ENCODE results near the gene IL1RAPL1.

The IL1RAPL1 gene

GRCh38 chrX:28969126-28969525 lies 381.9 kb downstream of the IL1RAPL1 start:
- no peak for DNase-seq (ENCODE audit: low read depth, low spot score)

- peak; percentile 18 for DNase-seq (ENCODE audit: low read depth, low spot score)
Observed at GRCh38 chrX:28979877-28980276, 392.6 kb downstream of the IL1RAPL1 start.

GRCh38 chrX:28981952-28982351 lies 394.7 kb downstream of the IL1RAPL1 start:
- no peak for DNase-seq (ENCODE audit: low read depth, low spot score)

GRCh38 chrX:28988246-28988645 lies 401.0 kb downstream of the IL1RAPL1 start:
- DNase-seq (ENCODE audit: low read depth, low spot score): no peak

GRCh38 chrX:28997706-28998463 lies 410.6 kb downstream of the IL1RAPL1 start:
- DNase-seq (ENCODE audit: low read depth, low spot score): no peak

GRCh38 chrX:28998609-28999135 lies 411.4 kb downstream of the IL1RAPL1 start:
- peak; percentile 39 for DNase-seq (ENCODE audit: low read depth, low spot score)

- DNase-seq (ENCODE audit: low read depth, low spot score): no peak
Observed at GRCh38 chrX:29012867-29013266, 425.6 kb downstream of the IL1RAPL1 start.

- DNase-seq (ENCODE audit: low read depth, low spot score): no peak
Observed at GRCh38 chrX:29023207-29023606, 436.0 kb downstream of the IL1RAPL1 start.

GRCh38 chrX:29024871-29025270 lies 437.6 kb downstream of the IL1RAPL1 start:
- no peak for DNase-seq (ENCODE audit: low read depth, low spot score)

- DNase-seq (ENCODE audit: low read depth, low spot score): peak; percentile 3
Observed at GRCh38 chrX:29039501-29039900, 452.3 kb downstream of the IL1RAPL1 start.

GRCh38 chrX:29040160-29040559 lies 452.9 kb downstream of the IL1RAPL1 start:
- DNase-seq (ENCODE audit: low read depth, low spot score): no peak

GRCh38 chrX:29042341-29042740 lies 455.1 kb downstream of the IL1RAPL1 start:
- DNase-seq (ENCODE audit: low read depth, low spot score): no peak

- DNase-seq (ENCODE audit: low read depth, low spot score): no peak
Observed at GRCh38 chrX:29043746-29044145, 456.5 kb downstream of the IL1RAPL1 start.

GRCh38 chrX:29044423-29045184 lies 457.4 kb downstream of the IL1RAPL1 start:
- peak; percentile 3 for DNase-seq (ENCODE audit: low read depth, low spot score)

- DNase-seq (ENCODE audit: low read depth, low spot score): no peak
Observed at GRCh38 chrX:29065477-29065876, 478.2 kb downstream of the IL1RAPL1 start.

GRCh38 chrX:29066516-29066915 lies 479.3 kb downstream of the IL1RAPL1 start:
- no peak for DNase-seq (ENCODE audit: low read depth, low spot score)

- no peak for DNase-seq (ENCODE audit: low read depth, low spot score)
Observed at GRCh38 chrX:29067351-29067750, 480.1 kb downstream of the IL1RAPL1 start.

GRCh38 chrX:29071525-29072320 lies 484.5 kb downstream of the IL1RAPL1 start:
- DNase-seq (ENCODE audit: low read depth, low spot score): no peak

GRCh38 chrX:29082558-29082957 lies 495.3 kb downstream of the IL1RAPL1 start:
- no peak for DNase-seq (ENCODE audit: low read depth, low spot score)

GRCh38 chrX:29083823-29084222 lies 496.6 kb downstream of the IL1RAPL1 start:
- DNase-seq (ENCODE audit: low read depth, low spot score): no peak

GRCh38 chrX:29090811-29091210 lies 503.6 kb downstream of the IL1RAPL1 start:
- peak; percentile 28 for DNase-seq (ENCODE audit: low read depth, low spot score)

- DNase-seq (ENCODE audit: low read depth, low spot score): no peak
Observed at GRCh38 chrX:29107231-29107630, 520.0 kb downstream of the IL1RAPL1 start.

Data from astrocyte of the hippocampus (primary cell).